Measurements from ENCODE around the gene OXCT1.
"Not testable (repeated sequence)": the region's sequence is repeated elsewhere in the genome, so short reads cannot be mapped to it uniquely, and the experiment has no call there.

OXCT1 gene

DNA sequence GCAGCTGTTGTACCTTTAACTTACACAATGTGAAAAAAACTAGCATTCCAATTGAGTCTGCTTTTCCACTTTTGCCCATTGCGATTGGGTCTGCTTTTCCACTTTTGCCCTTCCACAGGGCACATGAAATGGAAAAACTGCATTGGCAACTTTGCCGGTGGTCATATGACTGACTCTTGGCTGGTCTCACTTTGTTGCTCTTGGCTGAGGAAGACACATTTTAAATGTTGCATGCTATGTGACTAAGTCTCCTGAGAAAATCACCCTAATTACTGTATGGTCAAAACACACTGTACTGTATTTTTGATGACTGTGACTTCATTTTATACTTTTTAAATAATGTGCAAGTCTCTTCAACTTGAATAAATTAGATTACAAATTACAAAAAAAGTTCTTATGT, 1.6 kb upstream of the OXCT1 start:
- no peak for DNase-seq

GRCh38 chr5:41870627-41871048, 413 bp upstream of the OXCT1 start:
- DNase-seq: no peak

GRCh38 chr5:41869151-41869723, 988 bp downstream of the OXCT1 start:
- DNase-seq: peak; percentile 18

DNA sequence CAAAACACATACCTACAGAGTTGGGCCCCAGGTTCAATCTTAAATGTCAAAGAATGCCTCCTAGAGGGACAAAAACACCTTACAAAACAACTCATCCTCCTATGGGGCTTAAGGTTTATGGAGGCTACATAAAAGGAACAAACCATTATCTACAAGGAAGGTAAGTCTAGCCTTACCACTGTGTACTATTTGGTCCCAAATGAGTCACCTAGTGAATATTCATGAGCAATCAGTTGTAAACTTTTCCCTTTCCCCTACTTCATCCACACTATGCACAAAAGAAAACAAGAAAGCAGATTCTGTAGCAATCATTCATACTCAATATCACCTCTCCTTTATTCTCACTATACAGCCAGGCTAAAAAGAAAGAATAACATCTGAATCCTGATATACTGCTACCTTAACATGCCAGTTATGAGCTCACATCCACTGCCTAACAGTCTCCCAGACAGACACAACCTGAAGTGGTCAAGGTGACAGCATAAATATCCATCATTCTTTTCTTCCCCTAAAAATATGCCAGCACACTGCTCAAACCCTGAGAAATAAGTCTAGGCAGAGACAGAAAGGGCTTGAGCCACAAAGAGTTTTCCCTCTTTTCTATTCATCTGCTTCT, 6.2 kb downstream of the OXCT1 start:
- no peak for DNase-seq

GRCh38 chr5:41858890-41859289, 11.3 kb downstream of the OXCT1 start:
- DNase-seq: no peak

GRCh38 chr5:41857989-41858388, 12.2 kb downstream of the OXCT1 start:
- DNase-seq: no peak

- no peak for DNase-seq
Measured at GRCh38 chr5:41856644-41857491, 13.4 kb downstream of the OXCT1 start.

DNA sequence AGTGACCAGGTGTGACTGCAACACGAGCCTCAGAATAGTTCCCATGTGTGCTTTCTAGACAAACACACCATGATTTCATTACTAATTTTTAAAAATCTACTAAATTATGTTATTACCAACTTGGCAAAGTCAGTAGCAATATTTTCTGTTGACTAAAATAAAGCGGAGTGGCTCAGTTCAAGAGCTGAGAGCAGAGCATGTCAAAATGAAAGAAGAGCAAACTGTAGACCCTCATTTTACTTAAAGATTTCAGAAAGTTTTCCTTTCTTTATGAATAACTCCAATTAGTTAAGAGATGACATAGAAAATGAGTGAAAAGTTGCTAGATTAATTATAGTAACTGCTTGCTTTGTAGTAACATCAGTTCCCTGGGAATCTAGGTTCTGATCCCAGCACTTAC, 17.9 kb downstream of the OXCT1 start:
- no peak for DNase-seq

DNA sequence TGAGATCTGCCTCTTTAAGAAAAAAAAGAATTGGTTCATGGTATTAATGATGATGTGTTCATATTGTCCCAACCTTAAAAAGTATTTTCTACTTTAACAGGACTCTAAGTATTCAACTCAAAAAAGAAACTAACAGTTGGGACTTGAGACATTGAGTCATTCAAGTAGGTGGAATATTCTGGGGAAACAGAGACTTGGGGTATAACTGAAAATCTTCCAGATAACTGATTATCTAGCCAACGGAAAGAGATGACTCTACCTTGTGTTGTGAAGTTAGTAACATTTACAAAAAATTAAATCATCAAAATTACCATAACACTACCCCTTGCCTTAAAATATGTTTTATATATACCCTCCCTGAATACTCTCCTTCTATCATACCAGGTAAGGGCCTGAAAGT, 19.1 kb downstream of the OXCT1 start:
- DNase-seq: no peak

DNA sequence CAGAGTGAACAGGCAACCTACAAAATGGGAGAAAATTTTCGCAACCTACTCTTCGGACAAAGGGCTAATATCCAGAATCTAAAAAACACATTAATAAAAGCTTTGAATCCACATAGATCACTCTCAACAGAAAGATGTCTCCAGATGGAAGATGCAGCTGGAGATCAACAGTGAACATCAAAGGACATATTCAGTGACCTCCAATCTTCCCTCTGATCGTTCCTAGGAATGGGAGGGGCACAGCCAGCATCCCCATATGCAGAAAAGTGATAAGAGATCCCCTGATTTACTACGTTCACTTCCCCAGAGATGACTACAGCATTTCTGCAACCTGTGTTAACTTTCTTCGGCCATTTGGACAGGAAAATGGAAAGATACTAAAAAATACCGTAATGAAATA, 21.2 kb downstream of the OXCT1 start:
- no peak for DNase-seq

DNA sequence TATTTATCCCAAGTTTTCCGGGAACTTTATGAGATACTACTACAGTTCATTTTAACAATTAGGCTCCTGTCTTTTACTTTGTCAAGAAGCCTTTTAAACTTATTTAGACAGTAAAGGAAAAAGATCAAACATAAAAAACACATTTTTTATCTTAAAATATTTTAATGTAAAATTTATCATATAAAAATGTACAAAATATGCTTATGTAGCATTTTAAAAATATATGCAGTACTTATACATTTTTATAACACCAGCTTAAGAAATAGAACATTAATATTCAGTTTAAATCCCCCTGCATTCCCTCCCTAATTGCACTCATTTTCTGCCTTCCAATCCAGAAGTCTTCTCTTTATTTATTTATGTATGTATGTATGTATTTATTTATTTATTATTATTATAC, 24.5 kb downstream of the OXCT1 start:
- DNase-seq: not testable (repeated sequence)

DNA sequence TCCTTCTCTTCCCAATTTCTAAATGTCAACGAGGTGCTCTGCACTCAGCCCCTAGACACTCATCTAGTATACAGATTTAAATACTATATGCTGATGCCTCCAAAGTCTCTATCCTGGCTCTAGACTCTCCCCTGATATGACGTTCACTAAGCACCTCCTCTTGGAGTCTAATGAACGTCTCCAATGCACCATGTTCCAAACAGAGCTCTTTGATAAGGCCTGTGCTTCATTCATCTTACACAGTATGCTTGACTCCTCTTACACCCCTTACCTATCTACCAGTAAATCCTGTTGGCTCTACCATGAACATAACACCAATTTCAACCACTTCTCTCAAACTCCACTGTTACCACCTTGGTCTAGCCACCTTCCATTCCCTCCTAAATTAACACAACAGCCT, 25.7 kb downstream of the OXCT1 start:
- DNase-seq: no peak

DNA sequence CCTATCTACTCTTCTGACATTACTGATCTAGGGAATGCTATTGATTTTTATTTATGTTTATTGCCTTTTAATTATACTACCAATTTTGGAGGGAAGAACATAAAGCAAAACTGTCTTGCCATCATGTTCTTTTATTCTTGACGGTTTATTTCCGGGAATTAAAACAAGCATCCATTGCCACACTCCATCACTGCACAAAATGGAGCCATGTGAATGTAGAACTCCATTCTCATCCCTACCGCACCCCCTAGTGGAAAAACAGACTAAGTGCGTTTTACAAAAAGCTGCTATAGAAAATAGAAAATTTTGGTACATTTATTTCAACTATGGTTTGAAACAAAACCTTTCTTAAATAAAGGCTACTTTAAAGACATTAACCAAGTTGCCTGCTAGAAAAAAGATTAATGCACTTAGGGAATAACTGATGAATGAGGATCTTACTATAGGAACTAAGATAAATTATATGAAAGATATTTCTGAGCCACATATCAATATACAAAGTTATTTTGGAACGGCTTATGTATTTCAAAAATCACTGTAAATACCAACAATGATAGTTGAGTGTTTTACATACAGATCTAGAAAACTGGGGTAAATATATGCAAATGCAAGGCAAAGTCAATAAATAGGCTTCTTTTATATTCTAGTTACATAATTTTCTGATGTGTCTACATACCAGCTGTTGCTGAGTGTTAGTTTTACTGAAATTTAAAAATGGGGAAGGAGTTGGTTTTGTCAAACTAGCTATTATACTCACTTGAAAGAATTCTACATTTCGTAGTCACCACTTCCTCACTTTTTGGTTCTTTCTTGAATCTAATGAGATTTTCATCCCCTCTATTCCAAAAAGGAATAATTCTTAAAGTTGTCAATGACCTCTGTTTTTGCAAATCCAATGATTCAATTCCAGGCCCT, 26.5 kb downstream of the OXCT1 start:
- no peak for DNase-seq

- DNase-seq: no peak
Measured at GRCh38 chr5:41842777-41843176, 27.4 kb downstream of the OXCT1 start.

DNA sequence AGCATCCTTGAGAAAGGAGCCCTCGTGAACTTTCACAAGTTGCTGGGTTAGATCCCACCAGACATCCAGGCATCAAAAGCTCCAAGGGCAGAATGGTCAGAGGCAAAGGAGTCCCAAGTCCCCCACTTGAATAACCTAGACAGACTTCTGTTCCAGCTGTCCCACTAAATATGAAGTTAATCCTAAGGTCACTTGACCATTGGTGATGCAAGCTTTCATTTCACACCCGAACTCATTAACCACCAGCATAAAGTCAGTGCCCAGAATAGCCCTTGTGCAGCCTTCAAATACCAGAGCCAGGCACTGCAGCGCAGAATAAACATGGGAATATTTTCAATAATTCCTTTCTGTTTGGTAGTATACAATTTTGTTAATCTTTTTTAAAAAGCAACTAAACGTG, 28.9 kb downstream of the OXCT1 start:
- no peak for DNase-seq

DNA sequence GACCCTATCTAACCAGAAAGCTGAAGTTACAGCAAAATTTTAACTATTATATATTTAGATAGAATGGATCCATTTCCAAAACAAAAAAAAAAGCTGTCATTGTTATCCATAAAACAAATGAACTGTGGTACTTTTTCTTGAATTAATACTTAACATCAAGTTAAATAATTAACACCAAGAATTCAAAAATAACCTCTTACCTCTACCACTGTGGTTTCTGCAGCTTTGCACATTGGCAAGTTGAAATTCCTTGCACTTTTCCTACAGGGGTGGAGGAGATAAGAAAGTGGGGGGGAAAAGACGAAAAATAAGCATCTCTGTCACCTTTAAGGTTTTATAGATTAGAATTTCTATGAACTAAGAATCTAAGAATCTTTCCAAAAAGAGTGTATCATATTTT, 30.0 kb downstream of the OXCT1 start:
- DNase-seq: no peak

DNA sequence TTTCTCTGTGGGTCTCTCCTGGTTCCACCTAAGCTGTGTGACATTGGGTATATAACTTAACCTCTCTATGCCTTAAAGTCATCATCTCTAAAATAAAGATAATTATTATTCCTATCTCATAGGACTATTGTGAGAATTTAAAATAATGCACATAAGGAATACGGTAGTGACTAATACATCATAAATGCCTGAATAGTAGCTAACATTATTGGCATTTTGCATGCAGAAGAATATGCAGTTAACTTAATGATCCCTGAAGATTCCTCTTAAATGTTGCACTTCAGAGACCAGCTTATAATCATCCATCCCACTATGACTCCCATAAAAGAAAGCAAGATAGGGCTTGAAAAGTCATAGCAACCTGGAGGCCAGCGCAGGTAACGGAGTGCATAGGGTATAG, 32.4 kb downstream of the OXCT1 start:
- no peak for DNase-seq

GRCh38 chr5:41835645-41836044, 34.6 kb downstream of the OXCT1 start:
- no peak for DNase-seq

GRCh38 chr5:41834506-41834905, 35.7 kb downstream of the OXCT1 start:
- no peak for DNase-seq

GRCh38 chr5:41832430-41832829, 37.8 kb downstream of the OXCT1 start:
- DNase-seq: no peak

DNA sequence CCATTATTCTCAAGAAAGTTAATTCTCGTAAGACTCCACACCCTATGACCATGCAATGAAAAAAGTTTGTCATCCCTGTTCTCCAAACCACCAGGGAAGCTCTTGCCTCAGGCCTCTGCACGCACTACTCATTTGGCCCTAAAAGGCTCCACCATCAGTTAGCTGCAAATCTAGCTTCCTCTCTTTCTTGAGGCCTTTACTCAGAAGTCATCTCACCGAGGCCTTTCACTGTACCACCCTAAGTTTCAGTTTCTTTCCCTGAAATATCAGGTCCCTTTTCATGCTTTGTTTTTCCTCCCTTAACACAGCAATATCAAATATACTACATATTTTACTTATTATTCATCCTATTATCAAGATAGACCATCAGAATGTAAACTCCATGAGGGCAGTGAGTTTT, 39.1 kb downstream of the OXCT1 start:
- DNase-seq: no peak

- DNase-seq: no peak
Measured at GRCh38 chr5:41827792-41828191, 42.4 kb downstream of the OXCT1 start.

DNA sequence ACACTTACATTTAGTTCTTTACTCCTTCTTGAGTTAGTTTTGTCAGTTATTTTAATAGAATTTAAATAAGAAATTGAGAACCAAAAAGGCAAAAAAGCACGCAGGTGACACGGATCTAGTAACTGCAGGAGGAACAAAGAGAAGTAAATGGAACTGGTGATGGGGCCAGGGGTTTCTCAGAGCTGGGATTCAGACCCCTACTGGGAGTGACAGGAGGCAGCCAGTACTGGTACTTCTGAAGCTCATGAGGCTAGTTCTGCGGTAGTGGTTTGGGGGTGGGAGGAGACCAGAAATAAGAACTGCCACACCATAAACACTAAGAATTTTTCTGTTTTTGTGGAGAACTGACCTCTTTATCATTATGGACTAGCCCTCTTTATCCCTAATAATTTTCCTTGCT, 48.2 kb downstream of the OXCT1 start:
- no peak for DNase-seq

Measured in activated effector memory CD4-positive, alpha-beta T cell treated with Interleukin-2 at 50 U/mL for 16 hours (primary cell).